Measurements from ENCODE around the gene SUN5. TPM values are rescaled to one million over a fixed set of nuclear protein-coding genes. Genes with fewer than 3 reads are reported as not detected.

Gene SUN5
- total RNA-seq, 6 experiments from 2014 or later: not detected

DNA sequence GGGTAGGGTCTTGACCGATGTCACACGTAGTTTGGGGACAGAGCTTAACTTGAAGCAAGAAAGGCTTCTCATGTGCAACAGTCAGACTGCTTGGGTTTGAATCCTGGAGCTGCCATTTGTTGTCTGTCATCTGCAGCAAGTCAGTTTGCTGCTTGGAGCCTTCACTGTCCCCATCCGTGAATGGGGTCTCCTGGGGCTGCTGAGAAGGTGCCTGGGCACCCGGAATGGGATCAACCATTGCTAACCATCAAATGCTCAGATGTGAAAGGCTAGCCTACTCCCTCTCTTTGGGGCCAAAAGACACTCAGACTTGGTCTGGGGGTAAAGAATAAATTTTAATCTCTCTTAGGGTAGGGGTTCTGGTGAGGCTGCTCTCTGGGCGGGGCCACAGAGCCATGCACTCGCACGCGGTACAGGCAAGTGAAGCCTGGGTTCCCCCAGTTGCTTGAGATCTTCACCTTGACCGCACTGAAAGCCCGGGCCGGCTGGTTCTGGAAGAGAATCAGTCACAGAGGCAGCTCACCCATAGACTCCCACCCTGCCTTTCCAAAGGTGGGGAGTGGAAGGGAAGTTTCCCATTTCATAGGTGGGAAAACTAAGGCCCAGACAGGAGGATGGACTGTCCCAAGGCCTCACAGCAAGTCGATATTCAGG is 20.6 kb downstream of the SUN5 start:
- ATAC-seq: no peak
- Histone ChIP-seq H3K36me3 (no peaks in the 10 kb centered on the region), H3K27ac (no peak overlapping the region), H3K9me3 (no peaks in the 10 kb centered on the region), H3K4me1 (no peaks in the 10 kb centered on the region), H3K27me3 (no peaks in the 10 kb centered on the region), H3K4me3 (no peak overlapping the region)
- TF ChIP-seq POLR2A (IDR thresholded peaks at IDR 0.05): no peak
- TF ChIP-seq, protein P1, sequence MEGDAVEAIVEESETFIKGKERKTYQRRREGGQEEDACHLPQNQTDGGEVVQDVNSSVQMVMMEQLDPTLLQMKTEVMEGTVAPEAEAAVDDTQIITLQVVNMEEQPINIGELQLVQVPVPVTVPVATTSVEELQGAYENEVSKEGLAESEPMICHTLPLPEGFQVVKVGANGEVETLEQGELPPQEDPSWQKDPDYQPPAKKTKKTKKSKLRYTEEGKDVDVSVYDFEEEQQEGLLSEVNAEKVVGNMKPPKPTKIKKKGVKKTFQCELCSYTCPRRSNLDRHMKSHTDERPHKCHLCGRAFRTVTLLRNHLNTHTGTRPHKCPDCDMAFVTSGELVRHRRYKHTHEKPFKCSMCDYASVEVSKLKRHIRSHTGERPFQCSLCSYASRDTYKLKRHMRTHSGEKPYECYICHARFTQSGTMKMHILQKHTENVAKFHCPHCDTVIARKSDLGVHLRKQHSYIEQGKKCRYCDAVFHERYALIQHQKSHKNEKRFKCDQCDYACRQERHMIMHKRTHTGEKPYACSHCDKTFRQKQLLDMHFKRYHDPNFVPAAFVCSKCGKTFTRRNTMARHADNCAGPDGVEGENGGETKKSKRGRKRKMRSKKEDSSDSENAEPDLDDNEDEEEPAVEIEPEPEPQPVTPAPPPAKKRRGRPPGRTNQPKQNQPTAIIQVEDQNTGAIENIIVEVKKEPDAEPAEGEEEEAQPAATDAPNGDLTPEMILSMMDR (IDR thresholded peaks at IDR 0.05): no peak
- no peak for DNase-seq
- WGBS (ENCODE audit: insufficient coverage, low coverage, low lambda C conversion rate, missing lambda C conversion rate): 94% methylated on average over 5 of the region's 12 CpGs
- intact Hi-C loops (cut with DNase I): no loop called here

DNA sequence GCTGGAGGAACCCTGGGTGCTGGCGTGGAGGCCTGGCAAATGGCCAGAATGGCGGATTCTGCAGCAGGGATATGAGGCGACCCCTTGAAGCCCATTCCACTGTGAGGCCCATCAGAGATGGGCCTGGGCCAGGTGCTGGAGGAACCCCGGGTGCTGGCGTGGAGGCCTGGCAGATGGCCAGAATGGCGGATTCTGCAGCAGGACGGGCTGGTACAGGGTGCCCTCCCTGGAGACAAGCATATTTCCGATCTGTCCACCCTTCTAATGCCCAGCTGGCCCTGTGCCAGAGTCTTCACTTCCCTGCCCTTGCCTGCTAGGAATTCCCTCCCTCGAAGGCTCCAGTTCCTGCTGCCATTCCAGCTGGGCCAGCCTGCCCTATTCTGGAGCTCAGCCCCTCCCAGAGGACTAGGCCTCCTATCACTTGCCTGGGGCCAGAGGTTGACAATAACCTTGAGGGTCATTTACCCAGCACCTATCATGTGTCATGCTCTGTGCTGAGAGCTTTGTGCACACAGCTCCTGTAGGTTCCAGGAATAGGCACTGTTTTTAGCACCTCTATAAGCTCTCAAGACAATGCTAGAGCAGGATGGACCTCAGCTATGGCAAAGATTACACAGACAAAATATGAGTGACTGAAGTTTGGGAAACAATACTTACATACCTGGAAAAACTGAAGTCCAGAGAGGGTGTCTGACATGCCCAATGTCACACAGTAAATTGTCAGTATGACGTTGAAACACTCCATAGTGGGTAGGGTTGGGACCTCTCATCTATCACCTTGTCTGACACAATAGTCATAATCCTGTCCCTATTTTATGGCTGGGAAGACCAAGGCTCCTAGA is 21.4 kb downstream of the SUN5 start:
- H3K36me3 ChIP-seq: no peaks in the 10 kb centered on the region
- TF ChIP-seq POLR2A (IDR thresholded peaks at IDR 0.05): no peak
- TF ChIP-seq, protein P1 (IDR thresholded peaks at IDR 0.05): no peak
- intact Hi-C loops (cut with DNase I): no loop called here
- no peak overlapping the region for H3K27ac ChIP-seq
- H3K27me3 ChIP-seq: no peaks in the 10 kb centered on the region
- H3K4me3 ChIP-seq: no peak overlapping the region
- H3K4me1 ChIP-seq: no peaks in the 10 kb centered on the region
- DNase-seq: no peak
- no peak for ATAC-seq
- no peaks in the 10 kb centered on the region for H3K9me3 ChIP-seq
- WGBS (ENCODE audit: insufficient coverage, low coverage, low lambda C conversion rate, missing lambda C conversion rate): no CpG with 5 or more reads among the region's 10 CpGs

DNA sequence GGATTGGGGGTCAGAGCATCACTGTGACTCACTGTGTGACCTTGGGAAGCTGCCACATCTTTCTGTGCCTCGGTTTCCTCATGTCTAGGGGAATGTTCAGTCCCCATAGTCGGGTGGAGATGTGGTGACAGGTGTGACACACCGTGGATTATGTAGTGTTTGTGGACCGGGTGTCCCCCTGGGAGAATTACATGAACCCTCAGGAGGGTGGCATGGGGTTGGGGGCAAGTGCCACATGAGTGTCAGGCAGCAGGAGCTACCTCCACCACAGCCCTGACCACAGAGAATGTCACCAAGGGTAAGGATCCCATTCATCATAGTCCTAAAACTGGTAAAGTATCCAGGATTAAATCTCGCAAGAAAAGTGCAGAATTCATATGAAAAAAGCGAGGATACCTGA is 23.2 kb downstream of the SUN5 start:
- no peak for TF ChIP-seq POLR2A (IDR thresholded peaks at IDR 0.05)
- TF ChIP-seq, protein P1 (IDR thresholded peaks at IDR 0.05): no peak
- H3K4me1 ChIP-seq: no peaks in the 10 kb centered on the region
- no peaks in the 10 kb centered on the region for H3K36me3 ChIP-seq
- intact Hi-C loops (cut with DNase I): no loop called here
- ATAC-seq: no peak
- no peak overlapping the region for H3K27ac ChIP-seq
- no peak overlapping the region for H3K4me3 ChIP-seq
- H3K9me3 ChIP-seq: no peaks in the 10 kb centered on the region
- DNase-seq: no peak
- H3K27me3 ChIP-seq: no peaks in the 10 kb centered on the region
- 63% methylated on average over 5 of the region's 6 CpGs for WGBS (ENCODE audit: insufficient coverage, low coverage, low lambda C conversion rate, missing lambda C conversion rate)

DNA sequence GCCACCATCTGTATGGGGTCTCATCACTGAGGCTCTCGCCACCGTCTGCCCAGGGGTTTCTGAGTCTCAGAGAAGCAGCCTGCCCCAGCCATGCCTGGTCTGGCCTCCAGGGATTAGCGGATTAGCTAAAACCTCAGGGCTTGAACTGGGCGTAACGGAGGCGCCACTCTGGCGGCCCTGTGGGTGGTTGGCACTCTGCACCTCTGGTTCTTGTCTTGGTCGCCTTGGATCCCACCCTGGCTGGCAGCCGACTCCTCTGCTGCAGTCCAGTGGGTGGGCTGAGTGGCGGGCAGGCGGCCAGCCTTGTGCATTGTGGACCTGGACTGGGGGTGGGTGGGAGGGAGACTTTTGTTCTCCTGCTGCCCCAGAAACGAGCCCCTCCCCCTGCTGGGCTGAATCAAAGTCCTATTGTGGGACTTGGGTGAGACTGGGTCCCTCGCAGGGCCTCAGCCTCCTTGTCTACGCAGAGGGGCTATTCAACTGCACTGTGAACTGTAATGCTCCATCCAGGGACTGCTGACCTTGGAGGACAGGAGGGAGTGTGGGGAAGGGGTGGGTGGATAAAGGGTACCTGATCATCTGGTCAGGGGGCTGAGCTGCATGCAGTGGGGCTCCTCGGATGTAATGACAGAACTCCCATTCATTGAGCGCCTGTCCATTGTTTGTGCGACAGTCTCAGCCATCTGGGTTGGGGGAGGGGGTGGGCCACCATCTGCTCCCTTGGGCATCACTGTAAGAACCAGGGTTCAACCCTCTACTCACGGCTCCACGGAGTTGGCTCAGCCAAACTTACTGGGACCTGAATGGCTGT is 23.9 kb downstream of the SUN5 start:
- whole genome bisulfite sequencing (ENCODE audit: insufficient coverage, low coverage, low lambda C conversion rate, missing lambda C conversion rate): 81% methylated on average over 4 of the region's 19 CpGs
- ATAC-seq (no peak), DNase-seq (no peak)
- H3K27me3 ChIP-seq: no peaks in the 10 kb centered on the region
- H3K36me3 ChIP-seq: no peaks in the 10 kb centered on the region
- no peak overlapping the region for H3K27ac ChIP-seq
- H3K4me1 ChIP-seq: no peaks in the 10 kb centered on the region
- intact Hi-C loops (cut with DNase I): no loop called here
- no peak overlapping the region for H3K4me3 ChIP-seq
- no peak for TF ChIP-seq POLR2A (IDR thresholded peaks at IDR 0.05)
- TF ChIP-seq, protein P1 (IDR thresholded peaks at IDR 0.05): no peak
- no peaks in the 10 kb centered on the region for H3K9me3 ChIP-seq
